Mesendoderm (in vitro differentiated cells): ENCODE results near the gene GNAQ.
"Not testable (repeated sequence)": the region's sequence is repeated elsewhere in the genome, so short reads cannot be mapped to it uniquely, and the experiment has no call there.

ENCODE experiments used
- DNase-seq: peaks from one replicate; pipeline ENCODE4 v3.0.0; 2013
- H2AK5ac ChIP-seq: 2 replicates; pipeline ENCODE4 v1.6.1; 2013; ENCODE audit warnings: low read length, inconsistent platforms
- H2BK120ac ChIP-seq: 2 replicates; pipeline ENCODE4 v1.6.1; 2013; ENCODE audit warnings: low read depth, mild to moderate bottlenecking, low read length, moderate library complexity, mixed read lengths
- H2BK15ac ChIP-seq: replicated peaks from 2 replicates; pipeline ENCODE4 v1.6.1; 2013; ENCODE audit warnings: low read depth, mild to moderate bottlenecking, moderate library complexity
- H2BK5ac ChIP-seq: 2 replicates; pipeline ENCODE4 v1.6.1; 2013; ENCODE audit warnings: low read length, inconsistent platforms
- H3K18ac ChIP-seq: 2 replicates; pipeline ENCODE4 v1.6.1; 2013; ENCODE audit warnings: mild to moderate bottlenecking, low read length, mixed read lengths
- H3K23ac ChIP-seq: one replicate; pipeline ENCODE4 v1.6.1; 2013; ENCODE audit warnings: low read length
- H3K27ac ChIP-seq: 2 replicates; pipeline ENCODE4 v1.5.1; 2013; ENCODE audit warnings: low read depth, mild to moderate bottlenecking, inconsistent platforms, low read length, moderate library complexity
- H3K27me3 ChIP-seq: 2 replicates; pipeline ENCODE4 v1.6.1; 2013; ENCODE audit warnings: low read length, control low read depth, mild to moderate bottlenecking, inconsistent platforms; ENCODE audit not compliant: insufficient read depth, poor library complexity
- H3K36me3 ChIP-seq: 2 replicates; pipeline ENCODE4 v1.6.1; 2013; ENCODE audit warnings: low read length, inconsistent platforms; ENCODE audit not compliant: control insufficient read depth, insufficient read depth
- H3K4ac ChIP-seq: one replicate; pipeline ENCODE4 v1.6.1; 2013; ENCODE audit warnings: low read depth, mild to moderate bottlenecking, low read length, moderate library complexity
- H3K4me1 ChIP-seq: 2 replicates; pipeline ENCODE4 v1.6.1; 2013; ENCODE audit warnings: low read depth, low read length, inconsistent platforms; ENCODE audit not compliant: control insufficient read depth
- H3K4me2 ChIP-seq: 2 replicates; pipeline ENCODE4 v1.6.1; 2013; ENCODE audit warnings: low read length
- H3K4me3 ChIP-seq: 2 replicates; pipeline ENCODE4 v1.5.1; 2013; ENCODE audit warnings: mild to moderate bottlenecking, low read length
- H3K56ac ChIP-seq: one replicate; pipeline ENCODE4 v1.6.1; 2013; ENCODE audit warnings: low read length
- H3K79me1 ChIP-seq: 2 replicates; pipeline ENCODE4 v1.6.1; 2013; ENCODE audit warnings: low read length, inconsistent platforms
- H3K79me2 ChIP-seq: 2 replicates; pipeline ENCODE4 v1.6.1; 2013; ENCODE audit warnings: mild to moderate bottlenecking, low read length; ENCODE audit not compliant: control insufficient read depth, insufficient read depth
- H3K9ac ChIP-seq: 2 replicates; pipeline ENCODE4 v1.6.1; 2013; ENCODE audit warnings: low read length, inconsistent platforms
- H4K5ac ChIP-seq: one replicate; pipeline ENCODE4 v1.6.1; 2013; ENCODE audit warnings: low read length
- H4K8ac ChIP-seq: one replicate; pipeline ENCODE4 v1.6.1; 2013; ENCODE audit warnings: low read depth, mild to moderate bottlenecking, control low read depth, low read length, moderate library complexity
- WGBS: extraction: QIAGEN DNeasy Blood & Tissue Kit; methylation state at CpG from one replicate; pipeline ENCODE4 v1.1.7; 2013; ENCODE audit warnings: low lambda C conversion rate, missing lambda C conversion rate; ENCODE audit not compliant: insufficient coverage; ENCODE audit errors: extremely low coverage; 5-methylcytosine and 5-hydroxymethylcytosine counted together

GNAQ gene

GRCh38 chr9:77702521-77703390 lies 328.9 kb downstream of the GNAQ start:
- H3K4ac ChIP-seq, H3K23ac ChIP-seq, H3K9ac ChIP-seq, H2BK5ac ChIP-seq, H2AK5ac ChIP-seq, H3K4me2 ChIP-seq, H3K27me3 ChIP-seq, H3K36me3 ChIP-seq, H3K18ac ChIP-seq, H3K4me3 ChIP-seq, DNase-seq, H3K79me2 ChIP-seq, H3K79me1 ChIP-seq, H3K4me1 ChIP-seq, H4K8ac ChIP-seq, H3K27ac ChIP-seq, H2BK15ac ChIP-seq, H2BK120ac ChIP-seq, H3K56ac ChIP-seq, H4K5ac ChIP-seq: not testable (repeated sequence)
- no CpG with 5 or more reads among the region's 52 CpGs for WGBS

- Histone ChIP-seq H3K27ac (no peak overlapping the region), H4K5ac (no peak overlapping the region), H3K4ac (no peak overlapping the region), H3K79me2 (no peaks in the 10 kb centered on the region), H3K9ac (no peak overlapping the region), H2BK5ac (no peak overlapping the region), H3K27me3 (no peaks in the 10 kb centered on the region), H3K4me3 (no peak overlapping the region), H3K36me3 (no peaks in the 10 kb centered on the region), H2BK120ac (no peak overlapping the region), H2BK15ac (no peak overlapping the region), H3K23ac (no peak overlapping the region), H3K4me1 (no peaks in the 10 kb centered on the region), H3K18ac (no peak overlapping the region), H4K8ac (no peak overlapping the region), H3K79me1 (no peaks in the 10 kb centered on the region), H3K56ac (no peak overlapping the region), H3K4me2 (no peak overlapping the region), H2AK5ac (no peak overlapping the region)
- DNase-seq = no peak
- no CpG with 5 or more reads among the region's 1 CpG for WGBS
Measured at GRCh38 chr9:77697238-77697984, 334.2 kb downstream of the GNAQ start.

GRCh38 chr9:77690723-77691122 lies 340.9 kb downstream of the GNAQ start:
- H3K23ac ChIP-seq, H3K79me2 ChIP-seq, H3K4me3 ChIP-seq, H2BK15ac ChIP-seq, H4K8ac ChIP-seq, H3K27me3 ChIP-seq, H4K5ac ChIP-seq, H2BK120ac ChIP-seq, H3K4me1 ChIP-seq, H3K56ac ChIP-seq, H3K4me2 ChIP-seq, H3K9ac ChIP-seq, H3K4ac ChIP-seq, H2BK5ac ChIP-seq, H3K18ac ChIP-seq, H2AK5ac ChIP-seq, H3K27ac ChIP-seq, DNase-seq, H3K79me1 ChIP-seq, H3K36me3 ChIP-seq: not testable (repeated sequence)
- WGBS = no CpG with 5 or more reads among the region's 3 CpGs

- H3K27ac ChIP-seq, H3K4me1 ChIP-seq, H3K23ac ChIP-seq, H3K79me2 ChIP-seq, H3K56ac ChIP-seq, H4K5ac ChIP-seq, H3K36me3 ChIP-seq, H2BK120ac ChIP-seq, DNase-seq, H3K27me3 ChIP-seq, H3K79me1 ChIP-seq, H3K4ac ChIP-seq, H3K4me2 ChIP-seq, H3K9ac ChIP-seq, H3K4me3 ChIP-seq, H3K18ac ChIP-seq, H2BK15ac ChIP-seq, H2AK5ac ChIP-seq, H4K8ac ChIP-seq, H2BK5ac ChIP-seq: not testable (repeated sequence)
- WGBS = no CpG with 5 or more reads among the region's 3 CpGs
Measured at GRCh38 chr9:77690119-77690518, 341.5 kb downstream of the GNAQ start.

- not testable (repeated sequence) for H3K27ac ChIP-seq, H3K27me3 ChIP-seq, H4K5ac ChIP-seq, H3K9ac ChIP-seq, H3K4ac ChIP-seq, H3K23ac ChIP-seq, DNase-seq, H3K4me3 ChIP-seq, H2AK5ac ChIP-seq, H3K56ac ChIP-seq, H3K79me1 ChIP-seq, H2BK120ac ChIP-seq, H3K18ac ChIP-seq, H4K8ac ChIP-seq, H3K79me2 ChIP-seq, H3K4me2 ChIP-seq, H2BK5ac ChIP-seq, H3K36me3 ChIP-seq, H3K4me1 ChIP-seq, H2BK15ac ChIP-seq
- WGBS = no CpG with 5 or more reads among the region's 11 CpGs
Measured at GRCh38 chr9:77687737-77688136, 343.9 kb downstream of the GNAQ start.
